ENCODE results near the gene DCDC1.

DNA sequence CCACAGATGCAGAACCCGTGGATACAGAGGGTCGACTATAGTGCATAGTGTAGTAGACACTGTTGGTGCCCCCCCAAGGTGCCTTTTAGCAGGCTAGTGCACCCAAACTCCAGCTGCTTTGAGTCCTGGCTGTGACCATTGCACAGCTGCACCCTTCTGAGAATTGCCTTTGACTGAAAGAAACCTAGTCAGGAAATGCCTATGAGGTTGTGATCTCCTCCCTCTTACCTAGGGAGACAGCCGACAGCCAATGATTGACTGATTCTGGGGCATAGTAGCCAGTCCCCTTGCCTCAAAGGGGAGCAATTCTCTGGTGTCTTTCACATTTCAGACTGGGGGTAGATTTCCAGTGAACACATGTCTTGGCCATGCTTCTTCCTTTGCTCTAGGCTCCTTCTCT, 74.2 kb downstream of the DCDC1 start:
- TF ChIP-seq, protein P1, sequence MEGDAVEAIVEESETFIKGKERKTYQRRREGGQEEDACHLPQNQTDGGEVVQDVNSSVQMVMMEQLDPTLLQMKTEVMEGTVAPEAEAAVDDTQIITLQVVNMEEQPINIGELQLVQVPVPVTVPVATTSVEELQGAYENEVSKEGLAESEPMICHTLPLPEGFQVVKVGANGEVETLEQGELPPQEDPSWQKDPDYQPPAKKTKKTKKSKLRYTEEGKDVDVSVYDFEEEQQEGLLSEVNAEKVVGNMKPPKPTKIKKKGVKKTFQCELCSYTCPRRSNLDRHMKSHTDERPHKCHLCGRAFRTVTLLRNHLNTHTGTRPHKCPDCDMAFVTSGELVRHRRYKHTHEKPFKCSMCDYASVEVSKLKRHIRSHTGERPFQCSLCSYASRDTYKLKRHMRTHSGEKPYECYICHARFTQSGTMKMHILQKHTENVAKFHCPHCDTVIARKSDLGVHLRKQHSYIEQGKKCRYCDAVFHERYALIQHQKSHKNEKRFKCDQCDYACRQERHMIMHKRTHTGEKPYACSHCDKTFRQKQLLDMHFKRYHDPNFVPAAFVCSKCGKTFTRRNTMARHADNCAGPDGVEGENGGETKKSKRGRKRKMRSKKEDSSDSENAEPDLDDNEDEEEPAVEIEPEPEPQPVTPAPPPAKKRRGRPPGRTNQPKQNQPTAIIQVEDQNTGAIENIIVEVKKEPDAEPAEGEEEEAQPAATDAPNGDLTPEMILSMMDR (IDR thresholded peaks at IDR 0.05): no peak
- TF ChIP-seq POLR2A (IDR thresholded peaks at IDR 0.05): no peak

All from uterus (tissue), 2 donors.